PC-9 (cell line): ENCODE measurements around the gene ARHGAP22. TPM values are rescaled to one million over a fixed set of nuclear protein-coding genes. Genes with fewer than 3 reads are reported as not detected.

Experiments used
- BruUV-seq: library from RNA; stranded (reverse); fragments of 400-500 nt; replicated peaks from 2 replicates; lab custom pipeline; 2021; lab: Mats Ljungman, UMichigan
- CTCF ChIA-PET: fragments of 300-600 bp; sonication (Branson Sonifier 250); formaldehyde crosslinking; loops from one replicate; lab custom pipeline; 2022; ENCODE audit warnings: antibody characterized with exemption; lab: Charles Lee
- POLR2A ChIA-PET: fragments of 300-600 bp; sonication (Branson Sonifier 250); formaldehyde crosslinking; loops from one replicate; lab custom pipeline; 2022; ENCODE audit warnings: antibody characterized with exemption; ENCODE audit not compliant: unreplicated experiment; lab: Charles Lee
- DNase-seq, 2 experiments: peaks; one replicate each; pipeline versions ENCODE4 v3.0.0 to v3.0.0-alpha.2; 2015 to 2022; ENCODE audit warnings: mixed read lengths in 1 of 2
- H2AFZ ChIP-seq: fragments of 200-600 bp; sonication (generic); 2 replicates; pipeline ENCODE4 v1.8.1; 2017; ENCODE audit warnings: antibody characterized with exemption
- H3F3A ChIP-seq: fragments of 200-600 bp; sonication (generic); 2 replicates; pipeline ENCODE4 v1.8.1; 2017; ENCODE audit warnings: antibody characterized with exemption, mild to moderate bottlenecking, low read depth; ENCODE audit not compliant: insufficient read depth
- H3K27ac ChIP-seq: fragments of 200-600 bp; sonication (generic); 2 replicates; pipeline ENCODE4 v1.6.1; 2016; ENCODE audit warnings: mixed run types
- H3K27me3 ChIP-seq: fragments of 200-600 bp; sonication (generic); 2 replicates; pipeline ENCODE4 v1.6.1; 2016; ENCODE audit warnings: low read depth, mixed run types; ENCODE audit not compliant: insufficient read depth
- H3K36me3 ChIP-seq: fragments of 200-600 bp; sonication (generic); 2 replicates; pipeline ENCODE4 v1.6.1; 2016; ENCODE audit warnings: low read depth, mixed run types
- H3K4me1 ChIP-seq: fragments of 200-600 bp; sonication (generic); replicated peaks from 2 replicates; pipeline ENCODE4 v1.6.1; 2016; ENCODE audit warnings: mixed run types; ENCODE audit not compliant: insufficient read depth
- H3K4me2 ChIP-seq: fragments of 200-600 bp; sonication (generic); 2 replicates; pipeline ENCODE4 v1.6.1; 2017; ENCODE audit warnings: mixed run types
- H3K4me3 ChIP-seq: fragments of 200-600 bp; sonication (generic); 2 replicates; pipeline ENCODE4 v1.6.1; 2016; ENCODE audit warnings: mixed run types
- H3K79me2 ChIP-seq: fragments of 200-600 bp; sonication (generic); 2 replicates; pipeline ENCODE4 v1.6.1; 2017; ENCODE audit warnings: low read depth, mixed run types
- H3K9me2 ChIP-seq: fragments of 200-600 bp; sonication (generic); 2 replicates; pipeline ENCODE4 v1.8.1; 2017; ENCODE audit warnings: mild to moderate bottlenecking; ENCODE audit not compliant: insufficient read depth
- H3K9me3 ChIP-seq: fragments of 200-600 bp; sonication (generic); 2 replicates; pipeline ENCODE4 v1.8.1; 2016; ENCODE audit warnings: low read depth; ENCODE audit not compliant: insufficient read depth
- H4K20me1 ChIP-seq: fragments of 200-600 bp; sonication (generic); 2 replicates; pipeline ENCODE4 v1.8.1; 2017; ENCODE audit not compliant: insufficient read depth
- CTCF ChIP-seq: fragments of 200-600 bp; sonication (generic); conservative IDR thresholded peaks from 2 replicates; pipeline ENCODE4 v1.6.1; 2017; ENCODE audit warnings: mixed run types, antibody characterized with exemption, mild to moderate bottlenecking, moderate library complexity
- EZH2 ChIP-seq: fragments of 200-600 bp; sonication (generic); IDR thresholded peaks from 2 replicates; pipeline ENCODE4 v1.8.0; 2017; ENCODE audit warnings: antibody characterized with exemption, low read depth
- intact Hi-C: fragments of 100-400 bp; cut with micrococcal nuclease; formaldehyde crosslinking; loops from one replicate; pipeline ENCODE4 v1.10.0; 2022; ENCODE audit not compliant: unreplicated experiment
- total RNA-seq: library from RNA; stranded (reverse); gene quantifications from 2 replicates; pipeline ENCODE4 v1.2.3, GENCODE V29; 2021

Gene ARHGAP22
- total RNA-seq, 1 experiment from 2014 or later: 4.0 TPM

GRCh38 chr10:48580236-48580635 lies 24.6 kb downstream of the ARHGAP22 start:
- no peak overlapping the region for H3K27ac ChIP-seq
- BruUV-seq: no TSS peak
- intact Hi-C loops: no loop called here
- H3F3A ChIP-seq: no peaks in the 10 kb centered on the region
- no peaks in the 10 kb centered on the region for H3K36me3 ChIP-seq
- H3K4me3 ChIP-seq: no peak overlapping the region
- TF ChIP-seq EZH2 (no peak), CTCF (no peak)
- H3K4me2 ChIP-seq: no peak overlapping the region
- H3K27me3 ChIP-seq: no peaks in the 10 kb centered on the region
- no peaks in the 10 kb centered on the region for H3K79me2 ChIP-seq
- no peak for DNase-seq
- no peaks in the 10 kb centered on the region for H3K9me3 ChIP-seq
- no peaks in the 10 kb centered on the region for H4K20me1 ChIP-seq
- no peaks in the 10 kb centered on the region for H3K9me2 ChIP-seq
- no peaks in the 10 kb centered on the region for H3K4me1 ChIP-seq
- POLR2A ChIA-PET: no interaction called here
- CTCF ChIA-PET: interaction anchor here (0.6 kb wide), 1 partner anchor 28 kb away, joined by 4 read pairs; no protein-coding TSS in a partner anchor
- no peak overlapping the region for H2AFZ ChIP-seq

GRCh38 chr10:48579251-48579960 lies 25.5 kb downstream of the ARHGAP22 start:
- ChIA-PET POLR2A (no interaction called here), CTCF (no interaction called here)
- no peaks in the 10 kb centered on the region for H3F3A ChIP-seq
- H3K9me3 ChIP-seq: no peaks in the 10 kb centered on the region
- no peak for DNase-seq
- H3K4me3 ChIP-seq: no peak overlapping the region
- H2AFZ ChIP-seq: no peak overlapping the region
- no peaks in the 10 kb centered on the region for H3K79me2 ChIP-seq
- H3K27me3 ChIP-seq: no peaks in the 10 kb centered on the region
- H3K36me3 ChIP-seq: no peaks in the 10 kb centered on the region
- no peak for TF ChIP-seq CTCF
- no peak for TF ChIP-seq EZH2
- H4K20me1 ChIP-seq: no peaks in the 10 kb centered on the region
- H3K27ac ChIP-seq: no peak overlapping the region
- no peak overlapping the region for H3K4me2 ChIP-seq
- no peaks in the 10 kb centered on the region for H3K4me1 ChIP-seq
- intact Hi-C loops: no loop called here
- no peaks in the 10 kb centered on the region for H3K9me2 ChIP-seq
- BruUV-seq: no TSS peak

GRCh38 chr10:48577158-48577557 lies 27.7 kb downstream of the ARHGAP22 start:
- Histone ChIP-seq H3K36me3 (no peaks in the 10 kb centered on the region), H2AFZ (no peak overlapping the region), H3K4me2 (no peak overlapping the region), H3K79me2 (no peaks in the 10 kb centered on the region), H3K4me1 (no peaks in the 10 kb centered on the region), H3K9me3 (no peaks in the 10 kb centered on the region), H3F3A (no peaks in the 10 kb centered on the region), H3K27ac (no peak overlapping the region), H3K9me2 (no peaks in the 10 kb centered on the region), H3K27me3 (no peaks in the 10 kb centered on the region), H4K20me1 (no peaks in the 10 kb centered on the region), H3K4me3 (no peak overlapping the region)
- TF ChIP-seq EZH2 (no peak), CTCF (no peak)
- DNase-seq: no peak
- CTCF ChIA-PET: no interaction called here
- POLR2A ChIA-PET: no interaction called here
- intact Hi-C loops: no loop called here
- BruUV-seq: no TSS peak
